Endothelial cell of hepatic sinusoid (primary cell): Measurements from ENCODE around the gene ENAH.

Experiments used
- in situ Hi-C: cut with HindIII; loops from 2 replicates; pipeline ENCODE4 v1.10.0; 2017; ENCODE audit warnings: low sequenced_read_pairs

Gene ENAH

DNA sequence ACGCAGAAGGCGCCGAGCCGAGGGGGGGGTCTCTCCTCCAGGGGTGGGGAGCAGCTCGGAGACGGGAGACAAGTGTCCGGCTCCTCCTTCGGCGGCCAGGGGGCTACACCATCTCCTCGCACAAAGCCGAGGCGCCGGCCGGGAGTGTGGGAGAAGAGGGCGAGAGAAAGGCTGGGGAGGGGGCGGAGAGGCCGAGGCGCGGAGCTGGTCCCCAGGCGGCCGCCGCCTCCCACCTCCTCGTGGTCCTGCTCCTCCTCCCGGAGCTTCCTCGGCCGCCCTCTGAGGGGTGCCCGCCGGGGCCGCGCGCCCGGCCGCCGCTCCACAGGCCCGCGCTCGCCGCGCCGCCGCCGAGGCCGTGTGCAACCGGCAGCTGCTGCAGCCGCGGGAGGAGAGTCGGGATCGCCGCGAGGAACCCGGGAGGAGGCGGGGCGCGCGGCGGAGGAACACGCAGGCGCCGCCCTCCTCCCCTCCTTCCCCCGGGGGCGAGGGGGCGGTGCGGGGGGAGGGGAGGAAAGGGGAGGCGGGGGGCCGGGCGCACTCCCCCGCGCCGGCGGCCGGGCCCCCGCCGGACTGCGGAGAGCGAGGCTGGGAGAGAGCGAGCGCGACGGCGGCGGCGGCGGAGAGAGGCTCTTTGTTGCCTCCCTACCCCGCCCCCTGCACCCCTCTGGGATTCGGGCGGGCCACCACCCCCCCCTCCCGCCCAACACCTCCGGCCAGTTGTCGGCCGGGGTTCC, at the start of gene ENAH:
Gene ENAH, minus strand, starts transcription at position 395 of the 734 bp plus-strand sequence. CDS start 433 bp downstream, outside the sequence.
- in situ Hi-C loops: no loop called here

DNA sequence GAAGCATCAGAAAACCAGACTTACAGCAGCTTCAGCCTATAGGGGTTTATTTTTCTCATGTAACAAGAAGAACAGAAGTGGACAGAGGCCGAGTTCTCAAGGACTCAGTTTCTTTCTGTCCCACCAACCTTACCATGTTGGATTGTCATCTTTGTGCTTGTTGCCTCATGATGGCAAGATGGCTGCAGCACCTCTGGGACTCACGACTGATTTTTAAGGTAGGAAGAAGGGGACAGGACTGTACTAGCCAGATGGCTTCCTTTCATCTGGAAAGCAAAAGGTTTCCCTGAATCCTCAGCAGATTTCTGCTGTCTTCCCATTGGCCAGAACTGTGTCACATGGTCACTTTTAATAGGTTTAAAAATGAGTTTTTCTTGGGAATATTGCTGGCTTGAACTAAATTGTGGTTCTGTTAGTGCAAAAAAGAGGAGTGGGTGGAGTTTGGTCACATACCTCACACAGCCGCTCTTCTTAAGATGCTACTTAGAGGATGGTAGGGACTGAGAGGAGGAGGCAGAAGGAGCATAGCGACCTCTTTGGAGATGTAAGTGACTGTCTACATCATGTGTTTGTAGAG, 48.1 kb upstream of the ENAH start:
- in situ Hi-C loops: no loop called here

DNA sequence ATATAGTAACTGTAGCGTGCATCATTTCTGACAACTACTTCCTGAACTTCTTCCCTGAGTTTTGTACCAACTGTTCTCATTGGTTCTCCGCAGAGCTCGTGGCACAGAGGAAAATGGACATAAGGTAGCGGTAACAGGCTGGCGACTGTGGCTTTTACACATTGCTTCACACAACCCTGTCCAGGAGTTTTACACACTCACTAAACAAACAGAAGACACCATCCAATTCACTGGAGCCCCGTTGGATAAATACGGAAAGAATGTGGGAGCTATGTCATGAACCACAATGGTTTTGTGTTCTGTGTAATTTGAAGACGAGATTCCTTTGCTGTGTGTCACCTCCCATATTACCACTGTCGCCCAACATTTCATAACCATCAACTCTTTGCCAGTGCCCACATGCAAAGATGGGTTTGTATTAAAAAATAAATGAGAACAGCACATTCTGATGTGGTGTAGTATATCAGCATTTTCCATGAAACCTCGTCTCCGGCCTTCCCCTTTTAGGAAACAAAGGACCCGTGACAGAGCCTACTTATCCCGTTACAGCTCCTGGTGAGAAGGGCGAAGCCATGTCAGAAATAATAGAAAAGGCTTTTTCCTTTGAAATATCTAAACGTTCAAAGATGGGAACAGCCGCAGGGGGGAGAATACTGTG, 47.4 kb upstream of the ENAH start:
- in situ Hi-C loops: no loop called here

DNA sequence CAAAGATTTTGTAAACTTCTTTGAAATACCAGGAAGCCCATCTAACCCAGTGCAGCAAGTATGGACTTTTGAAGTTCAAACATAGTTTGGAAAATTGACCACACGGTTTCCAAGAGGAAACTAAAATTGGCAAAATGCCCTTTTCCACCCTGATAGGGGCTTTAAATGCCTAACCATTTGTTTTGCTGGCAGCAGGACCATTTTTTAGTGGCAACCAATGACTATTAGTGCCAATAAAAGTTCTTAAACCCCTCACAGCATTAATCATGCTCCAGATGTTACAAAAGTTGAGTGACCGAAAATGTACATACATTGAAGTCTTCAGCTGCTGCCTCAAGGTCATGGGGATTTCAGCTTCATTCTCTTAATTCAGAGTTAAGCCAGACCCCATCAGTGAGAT, 46.4 kb upstream of the ENAH start:
- in situ Hi-C loops: loop anchor here (5.0 to 10.0 kb wide), 2 partner anchors 77 to 145 kb away; no protein-coding TSS in a partner anchor

DNA sequence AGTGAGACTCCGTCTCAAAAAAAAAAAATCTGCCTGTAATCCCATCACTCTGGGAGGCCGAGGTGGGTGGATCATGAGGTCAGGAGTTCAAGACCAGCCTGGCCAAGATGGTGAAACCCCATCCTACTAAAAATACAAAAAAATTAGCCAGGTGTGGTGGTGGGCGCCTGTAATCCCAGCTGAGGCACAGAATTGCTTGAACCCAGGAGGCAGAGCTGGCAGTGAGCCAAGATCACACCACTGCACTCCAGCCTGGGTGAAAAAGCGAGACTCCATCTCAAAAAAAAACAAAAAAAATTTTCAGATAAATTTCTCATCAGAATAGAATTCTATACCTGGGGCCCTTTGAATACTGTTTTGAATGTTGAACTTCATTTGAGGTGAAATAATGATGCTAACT, 45.3 kb upstream of the ENAH start:
- in situ Hi-C loops: loop anchor here (5.0 to 10.0 kb wide), 2 partner anchors 76 to 143 kb away; no protein-coding TSS in a partner anchor

DNA sequence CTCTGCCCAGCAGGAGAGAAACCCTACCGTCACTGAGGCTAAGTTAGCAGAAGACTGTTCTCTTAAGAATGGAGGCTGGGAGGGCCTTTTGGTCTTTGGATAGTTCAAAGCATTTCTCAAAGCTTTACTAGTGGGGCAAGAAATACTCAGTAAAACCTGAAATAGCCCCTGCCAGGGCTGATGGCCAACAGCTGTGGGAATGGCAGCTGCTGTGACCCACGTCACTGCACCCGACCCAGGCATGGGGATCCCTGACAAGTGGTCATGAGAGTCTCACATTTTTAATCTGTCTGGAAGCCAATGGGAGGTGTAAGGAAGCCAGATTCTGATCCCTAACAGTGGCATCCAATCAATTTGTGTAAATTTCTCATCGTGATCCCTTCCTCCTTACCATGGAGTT, 44.5 kb upstream of the ENAH start:
- in situ Hi-C loops: loop anchor here (5.0 to 10.0 kb wide), 2 partner anchors 75 to 143 kb away; no protein-coding TSS in a partner anchor

DNA sequence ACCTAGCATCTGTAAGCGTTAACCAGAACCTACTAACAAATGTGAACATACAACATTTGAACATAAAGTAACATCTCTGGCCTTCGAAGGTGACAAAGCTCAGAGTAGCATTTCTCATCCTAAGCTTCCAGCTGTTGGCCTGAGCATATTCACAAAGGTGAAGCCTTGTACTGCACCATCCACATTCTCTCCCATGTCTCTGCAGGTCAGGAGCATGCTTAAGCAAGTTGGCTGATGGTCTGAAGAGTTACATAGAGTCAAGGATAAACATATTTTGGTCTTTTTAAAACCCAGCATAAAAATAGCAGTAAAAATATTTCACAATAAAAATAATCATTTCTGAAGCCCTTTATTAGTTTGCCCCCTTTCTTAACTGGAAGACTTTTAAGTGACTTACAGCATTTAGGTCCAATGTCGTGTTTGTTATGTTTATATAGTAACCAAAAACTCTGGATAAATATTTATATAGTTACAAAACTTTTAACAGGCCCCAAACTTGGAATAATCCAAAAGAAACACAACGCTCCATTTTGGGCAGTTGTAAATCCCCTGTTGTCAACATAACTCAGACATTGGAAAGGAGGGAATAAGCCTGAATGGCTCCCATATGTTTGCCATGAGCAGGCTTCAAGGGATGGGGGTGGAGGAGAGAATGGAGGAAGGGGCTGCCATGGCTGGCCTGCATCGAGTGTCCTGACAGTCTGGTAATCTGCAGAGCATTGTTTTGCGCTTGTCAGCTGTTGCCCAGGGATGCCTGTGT, 42.8 kb upstream of the ENAH start:
- in situ Hi-C loops: loop anchor here (5.0 to 10.0 kb wide), 2 partner anchors 73 to 141 kb away; no protein-coding TSS in a partner anchor

DNA sequence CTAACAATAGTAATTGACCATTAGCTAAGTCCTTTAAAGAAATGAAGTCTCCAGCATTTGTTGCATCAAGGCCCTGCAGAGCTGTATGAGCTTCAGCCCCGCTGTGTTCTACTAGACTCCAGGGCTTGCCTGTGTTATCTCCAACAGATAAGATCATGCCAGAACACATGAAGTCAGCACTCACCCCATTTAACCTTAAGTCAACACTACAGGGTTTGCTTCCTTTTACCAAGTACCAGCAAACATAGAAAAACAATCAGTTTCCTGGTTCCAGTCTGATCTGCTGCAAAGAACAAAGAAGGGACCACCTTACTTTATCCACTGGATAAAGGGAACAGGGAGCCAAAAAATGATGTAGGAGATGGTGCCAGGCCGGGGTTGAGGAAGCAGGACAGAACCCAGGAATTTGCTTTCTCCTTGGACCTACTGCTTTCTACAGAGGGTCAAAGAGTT, 41.3 kb upstream of the ENAH start:
- in situ Hi-C loops: loop anchor here (10.0 kb wide), 1 partner anchor 139 kb away; no protein-coding TSS in a partner anchor

DNA sequence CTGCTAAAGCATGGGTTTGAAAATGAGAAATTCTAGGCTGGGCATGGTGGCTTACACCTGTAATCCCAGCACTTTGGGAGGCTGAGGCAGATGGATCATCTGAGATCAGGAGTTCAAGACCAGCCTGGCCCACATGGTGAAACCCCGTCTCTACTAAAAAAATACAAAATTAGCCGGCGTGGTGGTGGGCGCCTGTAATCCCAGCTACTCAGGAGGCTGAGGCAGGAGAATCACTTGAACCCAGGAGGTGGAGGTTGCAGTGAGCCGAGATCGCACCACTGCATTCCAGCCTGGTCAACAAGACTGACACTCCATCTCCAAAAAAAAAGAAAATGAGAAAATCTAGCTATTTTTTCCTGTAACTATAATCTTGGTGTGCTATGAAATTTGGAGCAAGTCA, 40.8 kb upstream of the ENAH start:
- in situ Hi-C loops: loop anchor here (10.0 kb wide), 1 partner anchor 139 kb away; no protein-coding TSS in a partner anchor

DNA sequence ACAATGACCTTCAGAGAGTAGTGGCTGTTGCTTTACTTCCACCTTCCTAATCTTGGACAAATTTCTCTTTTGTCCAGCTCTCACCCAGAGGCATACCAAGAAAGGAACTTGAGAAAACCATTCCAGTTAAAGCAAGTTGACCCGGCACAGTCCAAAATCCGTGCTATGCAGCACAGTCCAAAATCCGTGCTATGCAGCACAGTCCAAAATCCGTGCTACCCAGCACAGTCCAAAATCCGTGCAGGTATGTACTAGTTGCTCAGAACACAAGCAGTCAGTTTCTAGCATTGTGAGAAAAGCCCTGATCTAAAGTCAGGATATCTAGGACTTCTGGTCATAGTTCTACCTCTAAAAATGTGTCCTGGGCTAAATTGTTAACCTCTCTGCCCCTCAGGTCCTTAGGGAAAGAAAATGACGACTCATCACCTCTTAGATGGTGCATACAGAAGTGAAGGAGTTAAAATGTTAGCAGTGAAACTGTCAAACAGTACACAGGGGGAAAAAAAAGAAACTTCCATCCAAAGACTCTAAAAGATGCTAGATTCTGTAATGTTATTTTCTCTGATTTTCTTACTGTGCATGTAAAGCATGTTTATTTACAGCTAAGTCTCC, 40.3 kb upstream of the ENAH start:
- in situ Hi-C loops: loop anchor here (10.0 kb wide), 1 partner anchor 138 kb away; no protein-coding TSS in a partner anchor

DNA sequence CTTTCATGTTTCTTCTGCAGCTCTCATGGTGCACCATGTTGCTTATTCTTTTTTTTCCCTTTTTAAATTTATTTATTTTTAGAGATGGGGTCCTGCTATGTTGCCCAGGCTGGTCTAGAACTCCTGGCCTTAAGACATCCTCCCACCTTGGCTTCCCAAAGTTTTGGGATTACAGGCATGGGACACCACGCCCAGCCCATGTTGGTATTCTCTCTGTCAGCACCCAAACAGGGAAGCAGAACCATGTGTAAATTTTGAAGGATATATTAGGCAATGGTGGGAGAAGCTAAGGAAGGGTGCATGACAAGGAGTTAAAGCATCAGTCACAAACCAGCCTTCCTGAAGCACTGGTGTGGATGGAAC, 39.6 kb upstream of the ENAH start:
- in situ Hi-C loops: loop anchor here (10.0 kb wide), 1 partner anchor 138 kb away; no protein-coding TSS in a partner anchor

DNA sequence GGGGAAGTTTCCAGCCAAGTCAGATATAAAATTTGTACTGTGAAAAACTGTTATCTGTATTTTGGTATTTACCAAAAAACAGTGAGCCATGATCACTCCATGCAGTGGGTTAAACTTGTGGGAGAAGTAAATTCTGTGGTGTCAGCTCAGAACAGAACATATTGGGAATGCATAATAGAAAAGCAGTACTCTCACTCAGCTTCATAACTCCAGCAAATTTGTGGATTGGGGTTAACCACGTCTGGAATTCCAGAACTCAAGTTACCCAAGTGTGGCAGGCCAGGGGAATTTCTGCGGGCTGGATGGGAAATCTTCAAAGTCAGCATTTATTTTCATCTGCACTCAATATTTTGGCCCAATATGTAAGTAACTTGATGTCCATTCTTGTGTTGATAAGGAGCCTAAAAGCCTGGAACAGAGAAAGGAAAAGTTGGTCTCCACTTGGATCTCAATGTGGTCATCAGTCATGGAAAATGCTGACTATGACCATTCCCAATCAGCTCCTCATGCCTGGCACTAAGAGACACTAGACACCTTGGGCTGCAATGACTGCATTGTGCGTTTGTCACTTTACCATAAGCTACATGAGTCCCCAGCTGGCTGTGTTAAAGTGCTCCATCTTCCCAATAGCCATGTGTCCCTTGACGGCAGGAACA, 39.1 kb upstream of the ENAH start:
- in situ Hi-C loops: loop anchor here (10.0 kb wide), 1 partner anchor 137 kb away; no protein-coding TSS in a partner anchor

DNA sequence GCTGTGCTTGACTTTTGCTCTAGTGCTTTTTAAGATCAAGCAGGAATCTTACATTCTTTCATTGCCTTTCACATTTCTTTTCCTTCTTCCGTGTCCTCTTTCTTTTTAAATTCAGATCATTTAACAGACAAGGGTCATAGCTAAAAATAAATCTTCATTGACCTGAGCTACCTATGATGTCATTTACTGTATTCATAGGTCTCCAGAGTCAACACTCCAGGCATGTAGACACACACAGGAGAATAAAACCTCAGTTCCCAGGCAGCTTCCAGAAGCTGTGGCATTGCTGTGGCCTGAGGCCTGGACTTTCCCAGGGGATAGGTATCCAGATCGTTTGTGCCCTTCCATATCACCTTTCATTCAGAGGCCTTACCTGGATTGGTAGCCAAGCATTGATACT, 38.5 kb upstream of the ENAH start:
- in situ Hi-C loops: loop anchor here (10.0 kb wide), 1 partner anchor 137 kb away; no protein-coding TSS in a partner anchor

DNA sequence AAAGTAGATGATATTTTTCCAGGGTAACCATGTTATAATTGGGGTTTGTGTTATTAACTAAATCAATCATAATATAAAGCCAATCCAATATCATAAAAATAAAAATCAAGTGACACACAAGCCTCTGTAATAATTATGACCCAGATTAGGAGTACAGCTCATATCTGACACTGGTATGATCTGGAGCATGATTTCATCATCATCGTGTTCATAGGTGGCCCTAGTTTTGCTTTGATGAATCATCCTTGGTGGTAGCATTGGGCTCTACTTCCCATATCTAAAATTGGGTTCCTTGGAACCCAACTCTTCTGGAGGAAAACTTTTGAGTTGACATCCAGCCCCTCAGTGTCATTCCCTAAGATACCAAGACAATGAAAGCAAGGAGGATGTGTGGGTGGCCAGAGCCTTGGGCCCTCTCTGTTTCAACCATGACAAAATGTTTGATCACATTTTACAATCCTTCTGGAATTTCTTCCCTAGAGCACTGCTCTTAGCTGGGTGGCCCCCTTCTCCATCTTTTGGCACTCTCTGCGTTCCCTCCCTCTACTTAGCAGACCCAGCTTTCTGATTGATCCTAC, 37.0 kb upstream of the ENAH start:
- in situ Hi-C loops: loop anchor here (10.0 kb wide), 1 partner anchor 135 kb away; no protein-coding TSS in a partner anchor

DNA sequence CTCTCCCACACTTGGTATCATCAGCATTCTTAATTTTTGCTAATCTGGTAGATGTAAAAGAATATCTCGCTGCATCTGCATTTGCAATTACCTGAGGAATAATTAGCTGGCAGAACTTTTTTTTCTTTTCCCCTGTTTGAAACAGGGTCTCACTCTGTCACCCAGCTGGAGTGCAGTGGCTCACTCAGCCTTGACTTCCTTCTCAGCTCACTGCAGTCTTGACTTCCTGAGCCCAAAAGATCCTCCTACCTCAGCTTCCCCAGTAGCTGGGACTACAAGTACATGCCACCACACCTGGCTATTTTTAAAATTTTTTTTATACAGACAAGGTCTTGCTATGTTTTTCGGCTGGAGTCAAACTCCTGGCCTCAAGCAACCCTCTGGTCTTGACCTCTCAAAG, 35.4 kb upstream of the ENAH start:
- in situ Hi-C loops: no loop called here

DNA sequence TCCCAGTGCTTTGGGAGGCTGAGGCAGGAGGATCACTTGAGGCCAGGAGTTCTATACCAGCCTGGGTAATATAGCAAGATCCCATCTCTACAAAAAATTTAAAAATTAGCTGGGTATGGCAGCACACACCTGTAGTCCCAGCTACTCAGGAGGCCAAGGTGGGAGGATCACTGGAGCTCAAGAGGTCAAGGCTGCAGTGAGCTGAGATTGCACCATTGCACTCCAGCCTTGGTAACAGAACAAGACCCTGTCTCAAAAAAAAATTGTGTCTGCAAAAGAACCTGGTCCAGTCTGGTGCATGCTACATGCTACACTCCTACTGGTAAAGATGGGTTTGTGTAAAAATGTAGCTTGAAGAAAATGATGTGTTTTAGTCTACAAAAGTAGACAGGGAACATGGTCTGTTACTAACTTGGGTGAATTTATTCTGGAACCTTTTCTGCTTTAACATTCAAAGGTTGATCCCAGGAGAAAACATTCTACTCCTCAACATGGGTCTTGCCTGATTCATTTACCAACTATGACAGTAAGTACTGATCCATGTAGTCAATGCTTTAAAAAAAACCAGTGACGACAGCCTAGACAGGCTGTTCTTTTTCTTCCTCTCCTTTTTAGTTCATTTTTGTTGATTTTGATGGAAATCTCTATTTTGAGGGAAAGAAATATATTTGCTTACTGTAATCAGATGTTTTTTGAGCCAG, 32.7 kb upstream of the ENAH start:
- in situ Hi-C loops: no loop called here

DNA sequence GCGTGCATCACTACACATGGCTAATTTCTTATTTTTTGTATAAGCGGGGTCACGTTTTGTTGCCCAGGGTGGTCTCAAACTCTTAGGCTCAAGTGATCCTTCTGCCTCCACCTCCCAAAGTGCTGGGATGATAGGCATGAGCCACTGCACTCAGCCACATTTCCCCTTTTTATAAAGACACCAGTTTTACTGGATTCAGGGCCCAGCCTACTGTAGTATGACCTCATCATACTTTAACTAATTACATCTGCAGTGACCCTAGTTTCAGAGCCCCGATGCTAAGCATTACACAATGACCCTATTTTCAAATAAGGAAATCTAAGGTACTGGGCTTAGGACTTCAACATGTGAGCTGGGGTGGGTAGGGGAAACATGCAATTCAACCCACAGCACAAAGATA, 31.8 kb upstream of the ENAH start:
- in situ Hi-C loops: no loop called here

DNA sequence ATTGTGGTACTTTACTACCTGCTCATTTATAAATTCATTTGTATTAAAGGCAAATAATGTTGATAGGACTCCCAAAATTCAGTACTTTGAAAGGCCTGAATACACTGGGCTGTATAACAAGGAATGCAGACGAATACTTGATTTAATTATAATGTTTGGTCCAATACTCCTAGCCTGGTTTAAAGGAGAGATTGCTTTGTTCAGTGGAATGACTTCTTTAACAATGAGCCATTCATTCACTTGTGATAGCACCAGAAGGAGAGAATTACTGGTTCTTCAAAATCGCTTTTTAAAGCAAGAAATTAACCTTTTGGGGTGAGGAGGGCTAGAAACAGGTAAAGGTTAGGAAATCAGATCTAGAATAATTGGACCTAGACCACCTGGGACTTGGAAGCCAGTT, 28.3 kb upstream of the ENAH start:
- in situ Hi-C loops: no loop called here

DNA sequence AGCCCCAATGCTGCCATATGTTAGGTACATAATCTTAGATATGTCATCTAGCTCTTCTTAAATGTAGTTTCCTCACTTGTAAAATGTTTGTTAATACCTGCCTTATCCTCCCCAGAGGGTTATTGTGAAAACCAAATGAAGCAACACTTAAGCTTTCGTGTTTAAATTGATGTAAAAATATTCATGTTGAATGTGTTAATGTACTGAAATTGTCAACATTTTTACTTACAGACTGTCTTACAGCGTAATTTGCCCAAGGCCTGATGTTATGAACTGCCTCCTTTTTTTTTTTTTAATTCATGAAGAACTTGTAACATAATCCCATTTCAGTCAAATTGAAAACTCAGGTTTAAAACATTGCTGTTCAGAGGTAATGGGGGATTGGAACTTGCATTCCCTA, 25.6 kb upstream of the ENAH start:
- in situ Hi-C loops: no loop called here
